Stimulated activated naive CD8-positive, alpha-beta T cell treated with anti-CD3 and anti-CD28 coated beads, Interleukin-15, Interleukin-2, amounts not matched to agents 100 U/mL and 50 U/mL, for 24 hours (primary cell): ENCODE data around the gene YY1.

Experiments
- ATAC-seq: fragments of 150-1000 bp; cut with Tn5 transposase; one replicate; pipeline ENCODE4 v1.10.0; 2021
- DNase-seq: peaks from one replicate; pipeline ENCODE4 v3.0.0; 2021

The YY1 gene

DNA sequence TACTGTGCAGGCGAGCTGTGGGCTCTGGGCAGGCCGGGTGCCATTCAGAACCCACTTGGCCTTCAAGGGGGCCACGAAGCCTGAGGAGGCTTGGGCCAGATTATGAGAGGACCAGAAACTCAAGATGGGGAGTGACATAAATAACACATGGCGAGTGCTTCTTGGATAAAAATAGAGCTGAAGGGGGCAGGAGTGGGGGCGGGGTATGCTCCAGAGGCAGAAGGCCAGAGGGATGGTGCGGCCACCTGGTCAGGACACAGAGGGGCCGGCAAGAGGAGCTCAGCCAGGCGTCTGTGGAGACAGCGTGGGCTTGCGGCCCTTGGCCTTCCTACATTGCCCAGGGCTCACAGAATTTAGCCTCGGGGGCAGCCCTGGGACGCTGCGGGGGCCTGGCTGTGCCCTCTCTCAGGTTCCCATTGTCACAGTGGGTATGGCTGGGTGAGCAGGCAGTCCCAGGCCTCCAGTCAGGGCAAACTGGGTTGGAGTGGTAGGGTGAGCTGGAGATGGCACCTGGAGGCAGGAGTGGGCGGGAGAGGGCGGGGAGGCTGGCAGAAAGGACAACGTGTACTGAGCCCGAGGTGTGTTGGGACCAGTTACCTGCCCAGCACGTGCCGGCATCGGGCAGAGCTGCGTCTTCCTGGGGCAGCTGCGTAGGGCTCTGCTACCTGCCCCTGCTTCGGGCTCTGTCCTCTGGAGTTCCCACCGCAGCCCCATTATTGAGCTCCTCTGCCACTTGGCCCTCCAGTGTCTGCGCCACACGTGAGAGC, 74.7 kb downstream of the YY1 start:
- no peak for ATAC-seq

DNA sequence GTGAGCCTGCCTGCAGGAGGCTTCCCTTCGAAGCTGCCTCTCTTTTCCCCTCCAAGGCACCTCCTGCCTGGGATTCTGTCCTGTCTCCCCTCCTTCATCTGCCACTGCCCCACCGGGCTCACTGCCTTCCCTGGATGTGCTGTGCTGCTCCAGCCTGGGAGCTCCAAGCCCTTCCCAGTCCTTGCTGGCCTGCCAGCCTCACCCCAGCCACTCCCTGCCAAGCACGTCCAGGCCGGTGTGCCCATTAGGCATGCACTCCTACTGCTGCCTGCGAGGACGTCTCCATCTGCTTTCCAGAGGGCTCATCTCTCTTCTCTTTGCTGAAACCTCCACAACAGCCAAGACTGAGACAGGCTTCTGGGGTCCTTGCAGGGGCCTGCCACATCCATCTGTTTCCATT, 75.8 kb downstream of the YY1 start:
- no peak for ATAC-seq
- DNase-seq, result no peak

More for the DNA sequence above, 74.7 kb downstream of the YY1 start:
- DNase-seq, result no peak

DNA sequence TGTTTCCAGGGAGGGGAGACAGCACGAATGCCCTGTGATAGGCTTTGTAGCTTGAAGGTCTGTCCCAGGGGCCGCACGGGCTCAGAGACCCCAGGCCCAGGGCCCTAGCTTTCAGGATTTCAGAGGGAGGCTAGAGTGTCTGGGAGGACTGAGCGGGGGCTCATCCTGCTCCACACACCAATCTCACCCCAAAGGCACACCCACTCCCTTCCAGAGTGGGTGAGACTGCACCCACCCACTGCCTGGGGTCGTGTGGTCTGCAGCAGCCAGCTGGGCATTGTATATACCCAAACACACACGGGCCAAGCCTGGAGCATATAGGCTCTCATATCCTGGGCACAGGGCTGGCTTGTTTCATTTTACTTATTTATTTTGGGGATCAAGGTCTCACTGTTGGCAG, 78.4 kb downstream of the YY1 start:
- ATAC-seq (no peak), DNase-seq (no peak)

DNA sequence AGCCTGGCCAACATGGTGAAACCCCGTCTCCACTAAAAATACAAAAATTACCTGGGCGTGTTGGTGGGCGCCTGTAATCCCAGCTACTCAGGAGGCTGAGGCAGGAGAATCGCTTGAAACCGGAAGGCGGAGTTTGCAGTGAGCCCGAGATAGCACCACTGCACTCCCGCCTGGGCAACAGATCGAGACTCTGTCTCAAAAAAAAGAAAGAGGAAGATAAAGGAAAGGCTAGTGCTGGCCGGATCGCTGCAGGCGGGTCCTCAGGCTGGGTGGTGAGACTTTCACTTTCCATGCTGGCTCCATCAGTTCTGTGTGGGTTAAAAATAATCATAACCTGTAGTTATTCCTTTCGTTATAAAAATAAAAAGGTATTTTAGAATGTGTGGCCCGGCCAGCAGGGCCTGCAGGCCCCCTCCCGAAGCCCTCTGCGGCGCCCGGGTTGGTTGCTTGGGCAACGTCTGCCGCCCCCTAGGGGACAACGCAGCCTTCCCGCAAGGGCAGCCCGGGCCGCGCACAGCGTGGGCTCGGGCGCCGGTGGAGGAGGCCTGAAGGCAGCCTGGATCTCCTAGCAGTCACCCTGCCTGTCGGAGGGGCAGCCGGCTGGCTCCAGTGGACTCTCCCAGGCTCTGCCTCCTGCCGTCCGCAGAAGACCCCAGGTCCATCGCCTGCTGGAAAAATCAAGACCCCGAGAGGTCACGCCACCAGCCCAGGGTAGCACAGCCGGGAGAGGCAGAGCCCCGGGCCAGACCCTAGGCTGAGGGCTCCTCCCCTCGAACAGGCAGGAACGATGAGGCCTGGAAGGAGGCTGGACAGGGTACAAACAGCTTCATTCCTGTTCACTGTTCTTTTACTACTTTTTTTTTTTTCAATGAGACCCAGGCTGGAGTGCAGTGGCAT, 79.2 kb downstream of the YY1 start:
- DNase-seq, result peak; percentile 84
- peak; percentile 94 for ATAC-seq

DNA sequence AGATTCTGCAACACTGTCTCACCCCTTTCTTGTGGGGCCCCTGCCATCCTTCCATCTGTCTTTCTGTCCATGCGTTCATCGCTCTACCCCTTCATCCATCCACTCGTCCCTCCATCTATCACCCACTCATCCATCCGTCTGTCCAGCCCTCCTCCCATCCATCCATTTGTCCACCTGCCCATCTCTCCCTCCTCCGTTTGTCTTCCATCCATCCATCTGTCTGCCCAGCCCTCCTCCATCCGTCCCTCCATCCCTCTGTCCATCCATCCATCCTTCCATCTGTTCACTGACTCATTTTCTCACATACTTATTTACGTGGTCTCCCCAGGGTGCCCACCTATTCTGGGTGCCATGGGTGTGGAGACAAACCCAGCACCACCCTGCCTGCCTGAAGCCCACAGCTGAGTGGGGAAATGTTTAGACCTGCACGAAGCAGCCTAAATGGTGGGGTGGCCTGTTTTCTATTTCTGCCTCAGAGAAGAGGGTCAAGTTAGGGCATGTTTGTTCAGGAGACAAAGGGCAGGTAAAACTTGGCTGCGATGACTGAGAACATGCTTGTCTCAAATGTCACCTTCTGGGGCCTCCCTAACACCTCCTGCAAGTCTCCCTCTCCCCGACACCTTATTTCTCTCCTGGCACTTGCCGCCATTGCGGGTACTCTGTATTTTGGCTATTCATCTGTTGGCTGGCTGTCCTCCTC, 81.4 kb downstream of the YY1 start:
- no peak for ATAC-seq
- DNase-seq, result no peak

DNA sequence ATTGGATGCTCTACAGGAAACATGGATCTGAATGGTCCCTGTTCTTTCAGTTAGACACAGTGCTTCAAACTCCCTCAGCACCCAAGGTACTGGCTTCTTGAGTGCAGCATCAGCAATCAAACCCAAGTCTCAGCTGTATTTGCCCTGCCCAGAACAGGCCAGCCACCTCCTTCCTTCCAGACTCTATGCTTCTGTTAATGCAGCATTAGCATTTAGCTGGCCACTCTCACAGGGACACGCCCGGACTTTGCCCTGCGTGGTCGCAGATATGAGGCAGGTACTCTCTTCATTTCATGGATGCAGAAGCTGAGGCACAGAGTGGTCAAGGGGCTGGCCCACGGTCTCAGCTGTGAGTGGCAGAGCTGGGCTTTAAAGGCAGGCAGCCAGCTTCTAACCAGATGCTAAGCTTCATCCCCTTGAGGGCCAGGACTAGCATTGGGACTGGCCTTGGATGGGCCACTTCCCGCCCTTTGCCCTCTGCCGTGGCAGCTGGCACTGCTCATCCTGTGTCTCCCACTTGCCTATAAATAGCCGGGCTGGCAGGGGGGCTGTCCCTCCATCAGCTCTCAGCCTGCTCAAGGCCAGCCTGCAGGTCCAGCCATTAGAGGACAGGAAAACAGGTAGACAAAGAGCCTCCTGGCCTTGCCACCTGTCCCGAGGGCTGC, 82.7 kb downstream of the YY1 start:
- no peak for ATAC-seq
- no peak for DNase-seq

DNA sequence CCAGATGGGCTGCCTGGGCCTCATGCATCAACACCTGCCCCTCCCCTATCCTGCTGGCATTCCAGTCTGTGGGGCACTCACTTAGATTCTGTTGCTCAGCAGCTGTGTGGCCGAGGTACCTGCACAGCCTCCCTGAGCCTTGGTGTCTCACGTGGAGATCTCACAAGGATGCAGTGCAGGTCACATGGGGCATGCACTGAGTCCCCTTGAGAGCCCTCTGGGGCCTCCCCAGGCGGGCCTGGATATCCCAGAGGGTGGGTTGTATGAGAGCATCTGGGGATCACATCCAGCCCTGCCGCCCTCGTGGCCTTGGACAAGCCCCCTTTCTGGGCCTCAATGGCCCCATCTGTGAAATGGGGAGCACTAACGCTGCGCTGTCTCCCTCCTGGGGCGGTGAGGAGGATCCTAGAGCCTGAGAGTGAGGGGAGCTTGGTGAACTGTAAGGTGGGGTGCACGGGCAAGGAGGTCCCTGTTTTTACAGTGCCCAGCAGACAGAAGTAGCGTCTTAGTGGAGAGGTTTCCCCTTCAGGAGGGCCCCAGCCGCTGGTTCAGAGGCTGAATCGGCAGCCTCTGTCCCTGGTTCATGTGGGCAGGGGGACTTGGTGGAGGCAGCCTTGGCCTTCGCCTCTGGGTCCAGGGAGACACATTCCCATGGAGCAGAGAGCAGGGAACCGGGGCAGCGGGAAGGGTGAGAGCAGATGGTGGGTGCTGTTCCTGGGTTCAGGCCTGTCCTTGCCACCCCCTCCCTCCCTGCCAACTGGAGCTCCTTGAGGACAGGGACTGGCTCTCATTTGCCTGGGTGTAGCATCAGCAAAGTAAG, 83.4 kb downstream of the YY1 start:
- ATAC-seq (no peak), DNase-seq (no peak)

DNA sequence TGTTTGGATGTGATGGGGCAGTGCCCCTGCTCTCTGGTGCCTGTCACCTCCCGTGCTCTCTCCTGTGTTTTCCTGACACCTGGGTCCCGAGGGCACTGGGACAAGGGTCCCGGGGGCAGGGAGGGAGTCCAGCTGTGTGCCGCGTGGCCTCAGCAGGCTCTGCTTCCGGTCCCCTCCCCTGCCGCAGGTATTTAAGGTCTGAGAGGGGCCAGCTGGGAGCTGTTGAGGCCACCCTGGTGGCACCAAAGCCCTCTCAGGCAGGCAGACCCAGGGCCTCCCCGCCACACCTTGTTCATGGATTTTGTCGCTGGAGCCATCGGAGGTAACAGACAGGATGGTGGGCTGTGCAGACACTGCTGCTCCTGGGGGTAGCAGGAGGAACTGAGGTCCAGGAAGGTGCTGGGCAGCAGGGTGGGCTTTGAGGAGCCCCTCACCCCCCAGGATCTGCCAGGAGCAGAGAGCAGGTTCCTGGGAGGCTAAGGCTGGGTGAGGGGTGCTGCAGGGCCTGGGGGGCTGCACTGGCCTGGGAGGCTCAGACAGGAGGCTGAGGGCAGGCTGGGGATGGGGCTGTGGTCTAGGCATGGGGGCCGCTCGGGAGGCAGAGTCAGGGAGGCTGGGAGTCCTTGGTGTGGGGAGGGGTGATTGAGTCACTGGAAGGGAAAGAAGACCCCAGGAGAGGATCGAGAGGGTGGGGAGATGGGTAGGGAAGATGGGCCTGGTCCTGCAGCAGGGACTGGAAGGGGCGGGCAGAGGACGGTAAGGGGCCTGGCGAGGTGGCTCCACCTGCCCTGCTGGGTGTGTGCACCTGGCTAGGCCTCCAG, 84.4 kb downstream of the YY1 start, which contains the start of gene SLC25A47:
TSS of gene SLC25A47 (plus strand) at position 219 of the 821 bp plus-strand sequence. CDS start at position 295, 76 bp downstream.
- no peak for DNase-seq

DNA sequence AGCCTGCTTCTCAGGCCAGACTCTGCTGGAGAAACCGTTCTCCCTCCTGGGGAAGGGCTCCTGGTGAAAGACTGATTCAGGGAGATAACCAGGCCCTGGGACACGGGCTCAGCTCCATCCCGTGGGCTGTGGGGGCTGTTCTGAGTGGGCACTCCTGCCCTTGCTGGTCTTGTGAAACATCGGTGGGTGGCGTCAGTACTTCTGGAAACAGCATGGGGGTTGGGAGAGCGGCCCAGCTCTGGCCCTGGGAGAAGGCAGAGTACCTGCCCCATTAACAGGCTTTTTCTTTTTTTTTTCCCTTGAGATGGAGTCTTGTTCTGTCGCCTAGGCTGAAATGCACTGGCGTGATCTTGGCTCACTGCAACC, 85.0 kb downstream of the YY1 start:
- DNase-seq, result no peak
- no peak for ATAC-seq

More for the DNA sequence above, 84.4 kb downstream of the YY1 start, which contains the start of gene SLC25A47:
- no peak for ATAC-seq

DNA sequence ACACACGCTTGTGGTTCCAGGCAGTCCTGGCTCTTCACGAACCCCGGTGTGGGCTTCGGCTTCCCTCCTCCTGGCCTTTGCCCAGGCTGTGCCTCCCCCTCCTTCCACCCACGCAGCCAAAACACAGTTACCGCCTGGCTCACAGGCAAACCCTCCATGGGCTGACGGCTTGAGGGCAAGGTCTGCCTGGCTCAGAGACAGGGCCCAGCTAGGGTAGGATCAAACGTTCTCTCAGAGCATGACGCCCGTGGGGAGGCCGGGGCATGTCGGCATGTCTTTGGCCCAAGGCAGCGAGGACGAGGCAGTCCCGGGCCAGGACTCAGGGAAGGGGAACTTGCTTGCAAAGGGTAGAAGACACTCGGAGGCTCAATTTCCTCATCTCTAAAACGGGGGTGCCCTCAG, 86.3 kb downstream of the YY1 start:
- ATAC-seq, result no peak

DNA sequence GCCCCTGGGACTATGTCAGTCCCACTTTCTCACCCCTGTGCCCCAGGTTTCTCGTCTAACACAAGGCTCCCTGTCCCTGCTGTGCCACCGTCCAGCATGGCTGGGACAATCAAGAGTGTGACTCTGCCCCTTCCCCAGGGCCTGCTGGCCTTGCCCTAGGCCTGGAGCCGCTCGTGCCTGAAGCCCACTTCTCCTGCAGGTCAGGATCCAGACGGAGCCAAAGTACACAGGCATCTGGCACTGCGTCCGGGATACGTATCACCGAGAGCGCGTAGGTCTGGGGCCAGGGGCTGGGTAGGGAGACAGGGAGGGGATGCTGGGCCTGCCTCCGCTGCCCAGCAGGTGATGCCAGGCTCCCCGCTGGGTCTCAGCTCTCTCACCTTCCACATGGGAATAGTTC, 87.0 kb downstream of the YY1 start:
- no peak for ATAC-seq
- DNase-seq, result no peak

More for the DNA sequence above, 86.3 kb downstream of the YY1 start:
- no peak for DNase-seq

DNA sequence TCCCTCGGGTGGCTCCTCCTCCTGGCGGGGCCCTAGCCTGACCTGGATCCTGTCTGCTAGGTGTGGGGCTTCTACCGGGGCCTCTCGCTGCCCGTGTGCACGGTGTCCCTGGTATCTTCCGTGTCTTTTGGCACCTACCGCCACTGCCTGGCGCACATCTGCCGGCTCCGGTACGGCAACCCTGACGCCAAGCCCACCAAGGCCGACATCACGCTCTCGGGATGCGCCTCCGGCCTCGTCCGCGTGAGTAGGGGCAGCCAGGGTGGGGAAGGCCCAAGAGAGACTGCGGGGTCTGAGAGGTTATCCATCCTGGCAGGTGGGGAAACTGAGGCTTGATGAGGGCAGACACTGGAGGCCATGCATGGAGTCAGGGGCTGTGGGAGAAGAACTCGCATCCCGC, 88.2 kb downstream of the YY1 start:
- ATAC-seq, result no peak

DNA sequence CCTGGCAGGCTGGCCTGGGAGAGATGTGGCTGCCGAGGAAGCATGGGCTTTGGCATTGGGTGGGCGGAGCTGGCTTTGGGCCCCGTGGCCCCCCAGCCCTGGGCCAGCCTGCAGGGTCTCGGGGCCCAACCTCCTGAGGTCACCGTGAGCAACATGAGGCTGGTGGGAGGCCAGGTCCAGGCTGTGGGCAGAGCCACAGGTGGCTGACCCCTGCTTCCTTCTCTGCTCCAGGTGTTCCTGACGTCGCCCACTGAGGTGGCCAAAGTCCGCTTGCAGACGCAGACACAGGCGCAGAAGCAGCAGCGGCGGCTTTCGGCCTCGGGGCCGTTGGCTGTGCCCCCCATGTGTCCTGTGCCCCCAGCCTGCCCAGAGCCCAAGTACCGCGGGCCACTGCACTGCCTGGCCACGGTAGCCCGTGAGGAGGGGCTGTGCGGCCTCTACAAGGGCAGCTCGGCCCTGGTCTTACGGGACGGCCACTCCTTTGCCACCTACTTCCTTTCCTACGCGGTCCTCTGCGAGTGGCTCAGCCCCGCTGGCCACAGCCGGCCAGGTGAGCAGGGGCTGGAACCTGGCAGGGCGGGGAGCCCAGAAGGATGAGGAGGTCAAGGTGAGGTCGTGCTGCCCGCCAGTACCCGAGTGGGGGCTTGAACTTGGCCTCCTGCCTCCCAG, 89.7 kb downstream of the YY1 start:
- DNase-seq, result no peak
- no peak for ATAC-seq

More for the DNA sequence above, 88.2 kb downstream of the YY1 start:
- no peak for DNase-seq

DNA sequence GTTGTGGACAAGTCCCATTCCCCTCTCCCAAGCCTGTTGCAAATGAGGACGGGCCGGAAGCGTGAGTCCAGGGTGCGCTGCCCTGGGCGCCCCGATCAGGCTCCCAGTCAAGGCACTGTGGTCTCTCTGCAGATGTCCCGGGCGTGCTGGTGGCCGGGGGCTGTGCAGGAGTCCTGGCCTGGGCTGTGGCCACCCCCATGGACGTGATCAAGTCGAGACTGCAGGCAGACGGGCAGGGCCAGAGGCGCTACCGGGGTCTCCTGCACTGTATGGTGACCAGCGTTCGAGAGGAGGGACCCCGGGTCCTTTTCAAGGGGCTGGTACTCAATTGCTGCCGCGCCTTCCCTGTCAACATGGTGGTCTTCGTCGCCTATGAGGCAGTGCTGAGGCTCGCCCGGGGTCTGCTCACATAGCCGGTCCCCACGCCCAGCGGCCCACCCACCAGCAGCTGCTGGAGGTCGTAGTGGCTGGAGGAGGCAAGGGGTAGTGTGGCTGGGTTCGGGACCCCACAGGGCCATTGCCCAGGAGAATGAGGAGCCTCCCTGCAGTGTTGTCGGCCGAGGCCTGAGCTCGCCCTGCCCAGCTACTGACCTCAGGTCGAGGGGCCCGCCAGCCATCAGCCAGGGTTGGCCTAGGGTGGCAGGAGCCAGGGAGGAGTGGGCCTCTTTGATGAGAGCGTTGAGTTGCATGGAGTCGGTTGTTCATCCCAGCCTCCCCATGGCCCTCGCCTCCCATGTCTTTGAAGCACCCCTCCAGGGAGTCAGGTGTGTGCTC, 90.5 kb downstream of the YY1 start:
- ATAC-seq (no peak), DNase-seq (no peak)

DNA sequence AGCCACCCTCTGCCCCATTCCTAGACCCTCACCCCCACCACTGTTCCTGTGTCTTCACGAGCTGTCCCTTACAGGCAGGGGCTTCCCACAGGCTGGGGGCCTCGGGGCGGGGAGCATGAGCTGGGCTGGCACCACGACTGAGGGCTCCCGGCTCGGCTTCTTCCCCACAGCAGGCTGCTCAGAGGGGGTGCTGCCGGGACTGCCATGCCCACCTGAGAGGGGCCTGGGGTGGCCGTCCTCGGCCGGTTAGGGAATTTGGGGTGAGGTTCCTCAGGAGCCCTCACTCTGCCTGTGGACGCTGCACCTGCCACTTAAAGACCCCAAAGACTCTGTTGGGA, 91.0 kb downstream of the YY1 start:
- ATAC-seq (no peak), DNase-seq (no peak)

DNA sequence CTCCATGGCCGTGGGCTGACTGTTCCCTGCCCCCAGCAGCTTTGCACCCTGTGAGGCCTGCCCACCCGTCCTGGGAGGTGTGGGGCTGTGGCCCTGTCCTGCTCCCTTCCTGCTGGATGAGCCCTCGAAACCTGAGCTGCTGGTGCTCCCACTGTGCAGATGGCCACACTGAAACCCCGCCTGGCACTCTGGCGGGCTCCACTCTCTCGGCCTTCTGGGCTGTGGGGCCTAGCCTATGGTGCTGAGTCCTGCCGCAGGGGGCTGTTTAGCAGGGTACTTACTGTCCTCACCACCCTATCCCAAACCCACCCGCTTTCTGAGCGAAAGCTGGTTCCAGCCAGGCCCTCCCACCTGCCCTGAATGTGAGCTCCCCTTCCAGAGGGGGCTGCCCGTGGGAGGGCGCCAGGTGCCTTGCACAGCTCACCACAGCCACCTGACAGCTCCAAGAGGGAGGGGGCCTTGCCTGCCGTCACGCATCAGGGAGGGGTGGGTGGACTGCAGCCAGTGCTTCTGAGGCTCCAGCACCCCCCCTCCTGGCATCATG, 91.5 kb downstream of the YY1 start:
- no peak for DNase-seq

DNA sequence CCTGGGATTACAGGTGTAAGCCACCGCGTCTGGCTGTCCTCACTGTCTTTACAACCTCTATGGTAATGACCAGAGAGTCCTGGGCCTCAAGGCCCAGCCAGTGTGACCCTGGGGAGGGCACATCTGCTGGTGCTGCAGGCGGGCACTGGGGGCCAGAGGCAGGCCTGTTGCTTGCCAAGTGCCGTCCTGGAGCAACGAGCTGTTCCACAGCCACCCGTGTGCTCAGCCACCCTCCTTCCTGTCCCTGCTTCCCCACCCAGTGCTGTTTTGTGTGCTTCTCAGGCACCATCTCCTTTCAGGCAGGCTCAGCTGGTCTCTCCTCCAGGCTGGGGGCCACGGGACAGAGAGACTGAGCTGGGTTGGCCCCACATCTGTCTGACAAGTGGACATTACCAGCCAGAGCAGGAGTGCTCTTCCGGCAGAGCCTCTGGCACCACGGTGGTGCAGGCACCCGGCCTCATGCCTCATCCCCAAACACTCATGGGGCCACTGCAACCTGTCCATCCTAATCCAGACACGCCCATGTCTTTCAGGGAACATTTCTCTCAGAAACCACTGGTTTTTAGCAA, 93.2 kb downstream of the YY1 start:
- no peak for ATAC-seq
- DNase-seq, result no peak

More for the DNA sequence above, 91.5 kb downstream of the YY1 start:
- ATAC-seq, result no peak
